Embryonic facial prominence (tissue), 1 donor: ENCODE data around the gene RBMS3.

Experiments used
- DNase-seq: peaks from one replicate; pipeline ENCODE4 v3.0.0-alpha.2; 2016; ENCODE audit errors: extremely low spot score

RBMS3 gene

GRCh38 chr3:29576675-29577074 lies 295.8 kb downstream of the RBMS3 start:
- no peak for DNase-seq

DNA sequence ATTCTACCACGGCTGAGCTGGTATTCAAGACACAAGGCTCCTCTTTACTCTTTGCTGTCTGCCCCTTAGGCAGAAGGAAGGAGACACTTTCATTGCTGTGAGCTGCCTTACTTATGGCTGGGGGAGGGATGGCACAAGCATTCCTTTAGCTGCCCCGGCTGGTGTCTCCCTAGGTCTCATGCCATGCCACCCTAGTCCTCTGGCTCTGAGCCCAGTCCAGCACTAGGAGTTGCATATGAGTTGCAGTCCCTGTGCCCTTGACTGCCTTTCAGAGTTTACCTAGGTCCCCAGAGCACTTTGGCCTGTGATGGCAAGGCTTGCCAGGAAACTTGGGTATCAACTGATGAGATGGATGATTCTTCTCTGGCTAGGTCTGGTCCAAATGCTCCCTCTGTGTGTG lies 296.4 kb downstream of the RBMS3 start:
- DNase-seq = no peak

DNA sequence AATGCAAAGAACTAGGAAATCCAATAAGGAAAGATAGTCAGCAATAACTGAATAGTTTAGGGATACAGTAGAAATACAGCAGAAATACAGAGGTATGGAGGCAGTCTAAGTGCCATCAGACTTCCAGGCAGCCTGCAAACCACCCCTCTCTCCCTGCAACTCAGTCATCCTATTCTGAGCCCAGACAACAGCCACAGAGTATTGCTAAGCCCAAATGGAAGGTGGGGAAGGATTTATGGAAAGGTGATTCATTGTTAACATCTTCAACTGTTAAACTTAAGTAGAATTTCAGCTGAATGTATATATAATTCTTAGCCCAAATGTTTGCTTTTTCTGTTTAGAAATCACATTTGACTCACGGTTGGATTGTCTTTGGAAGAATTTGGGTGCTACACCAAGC lies 300.4 kb downstream of the RBMS3 start:
- no peak for DNase-seq

GRCh38 chr3:29582273-29582672 lies 301.4 kb downstream of the RBMS3 start:
- no peak for DNase-seq

DNA sequence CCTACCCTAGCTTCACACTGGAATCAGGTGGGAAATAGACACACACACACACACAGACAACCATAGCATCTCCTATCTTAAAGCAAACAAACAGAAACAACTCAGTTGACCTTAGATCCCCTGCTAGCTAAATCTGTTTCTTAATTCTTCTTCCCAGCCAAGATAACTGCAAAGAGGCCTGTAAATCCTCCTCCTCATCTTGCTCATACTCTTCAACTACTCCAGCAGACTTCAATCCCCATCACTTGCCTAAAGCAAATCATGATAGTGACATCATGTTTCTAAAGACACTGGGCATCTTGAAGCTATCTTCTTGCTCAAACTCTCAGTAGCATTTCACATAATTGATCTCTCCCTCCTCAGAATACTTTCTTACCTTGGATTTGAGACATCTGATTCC lies 303.0 kb downstream of the RBMS3 start:
- DNase-seq = no peak

DNA sequence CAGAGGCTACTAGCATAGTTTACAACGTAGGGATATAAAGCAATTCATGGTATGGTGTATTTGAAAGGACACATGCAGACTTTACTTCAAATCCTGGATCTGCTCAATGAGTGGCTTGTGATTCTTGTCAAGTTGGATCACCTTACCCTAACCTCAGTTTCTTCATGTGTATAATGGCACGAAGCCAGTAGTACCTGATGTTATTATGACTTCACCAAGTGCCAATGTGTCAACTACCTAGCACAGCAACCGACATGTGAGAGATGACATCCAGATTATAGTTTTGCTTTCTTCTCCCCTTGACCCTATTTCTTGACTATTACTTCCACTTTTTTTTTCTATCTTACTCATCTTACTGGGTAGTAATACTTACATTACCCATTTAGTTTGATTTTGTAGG lies 304.5 kb downstream of the RBMS3 start:
- no peak for DNase-seq

GRCh38 chr3:29587340-29587739 lies 306.5 kb downstream of the RBMS3 start:
- DNase-seq = no peak

- no peak for DNase-seq
Observed at GRCh38 chr3:29590012-29590411, 309.1 kb downstream of the RBMS3 start.

GRCh38 chr3:29590461-29590860 lies 309.6 kb downstream of the RBMS3 start:
- DNase-seq = no peak

DNA sequence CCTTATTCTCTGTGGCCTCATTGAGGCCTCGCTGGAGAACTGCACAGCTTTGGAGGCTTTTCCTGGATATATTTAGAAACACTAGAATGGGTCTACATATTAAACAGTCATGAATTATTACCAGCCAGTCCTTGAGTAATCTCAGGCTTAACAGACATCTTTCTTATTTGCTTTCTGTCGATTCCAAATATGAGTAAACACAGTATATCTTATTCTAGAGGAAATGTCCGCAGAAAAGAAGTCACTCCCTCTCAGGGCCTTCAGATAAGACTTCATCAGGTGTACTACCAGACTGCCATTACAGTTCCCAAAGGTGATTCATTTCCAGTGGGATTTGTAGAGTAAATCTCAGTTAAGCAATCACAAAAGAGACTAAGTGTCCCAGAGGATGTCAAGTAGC lies 310.7 kb downstream of the RBMS3 start:
- DNase-seq = no peak

- DNase-seq = no peak
Observed at GRCh38 chr3:29593802-29594201, 312.9 kb downstream of the RBMS3 start.

DNA sequence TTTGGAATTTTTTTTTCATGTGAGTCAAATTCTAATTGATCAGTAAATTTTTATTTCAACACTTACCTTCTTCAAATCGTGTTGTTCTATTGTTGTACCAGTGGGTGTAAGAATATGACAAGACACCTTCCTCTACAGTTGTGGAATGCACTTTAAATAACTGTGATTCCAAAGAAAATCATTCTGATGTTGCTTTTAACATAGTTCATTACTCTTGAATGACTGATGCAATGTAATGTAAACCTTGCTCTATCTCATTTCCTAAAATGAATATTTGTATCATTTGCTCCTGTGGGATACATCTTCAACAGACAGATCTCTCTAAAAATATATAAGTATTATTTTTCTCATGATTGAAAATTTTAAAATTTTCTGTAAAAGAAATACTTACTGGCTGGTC lies 313.4 kb downstream of the RBMS3 start:
- DNase-seq = no peak

GRCh38 chr3:29597376-29598008 lies 316.6 kb downstream of the RBMS3 start:
- DNase-seq = no peak

DNA sequence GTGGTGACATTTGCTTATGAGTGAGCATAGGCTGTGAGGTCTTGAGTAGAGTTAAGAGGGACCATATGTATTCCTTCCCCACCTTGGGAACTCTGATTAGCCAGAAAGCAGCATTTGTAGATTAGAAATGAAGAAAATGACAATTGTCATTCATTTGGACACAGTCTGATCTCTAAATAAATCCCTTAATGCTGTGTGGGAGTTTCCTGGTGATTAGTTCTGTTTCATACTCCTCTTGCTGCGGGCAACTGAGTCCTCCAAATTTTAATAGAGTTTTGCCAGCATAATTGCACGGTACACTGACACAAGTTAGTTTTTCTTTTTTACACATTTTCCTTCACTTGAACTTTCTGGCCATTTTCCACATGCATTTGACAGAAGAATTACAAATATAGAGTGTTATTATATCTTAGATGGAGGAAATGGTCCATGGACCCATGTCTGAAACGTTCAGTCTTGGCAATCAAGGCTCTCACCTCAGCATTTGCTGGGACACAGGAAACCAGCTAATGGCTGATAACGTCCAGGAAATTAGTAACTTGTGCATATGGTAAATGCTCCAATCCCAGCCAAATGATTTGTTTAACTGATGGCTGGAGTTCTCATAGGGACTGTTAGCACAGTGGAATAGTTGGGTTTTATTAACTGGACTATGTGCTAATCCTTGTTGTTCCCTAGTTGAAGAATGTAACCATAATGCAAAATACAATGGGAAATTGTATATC lies 321.2 kb downstream of the RBMS3 start:
- DNase-seq = no peak

GRCh38 chr3:29605845-29606244 lies 325.0 kb downstream of the RBMS3 start:
- DNase-seq = no peak

DNA sequence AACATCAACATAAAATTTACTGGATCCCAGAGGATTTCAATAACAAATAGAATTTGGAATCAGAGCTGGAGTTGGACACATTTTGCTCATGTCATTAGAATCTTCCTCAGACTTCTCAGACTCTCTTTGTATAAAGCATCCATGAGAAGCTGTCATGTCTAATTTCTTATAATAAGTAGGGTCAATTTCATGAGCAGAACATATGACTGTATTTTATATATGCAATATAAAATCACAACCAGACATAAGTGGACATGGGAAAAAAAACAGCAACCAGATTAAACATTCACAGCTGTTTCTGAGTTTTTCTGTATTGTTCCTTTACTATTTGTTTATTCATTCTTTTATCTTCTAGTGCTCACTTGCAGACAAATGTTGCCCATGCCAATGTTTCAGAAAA lies 325.5 kb downstream of the RBMS3 start:
- DNase-seq = no peak

- no peak for DNase-seq
Observed at GRCh38 chr3:29608414-29609327, 327.8 kb downstream of the RBMS3 start.

DNA sequence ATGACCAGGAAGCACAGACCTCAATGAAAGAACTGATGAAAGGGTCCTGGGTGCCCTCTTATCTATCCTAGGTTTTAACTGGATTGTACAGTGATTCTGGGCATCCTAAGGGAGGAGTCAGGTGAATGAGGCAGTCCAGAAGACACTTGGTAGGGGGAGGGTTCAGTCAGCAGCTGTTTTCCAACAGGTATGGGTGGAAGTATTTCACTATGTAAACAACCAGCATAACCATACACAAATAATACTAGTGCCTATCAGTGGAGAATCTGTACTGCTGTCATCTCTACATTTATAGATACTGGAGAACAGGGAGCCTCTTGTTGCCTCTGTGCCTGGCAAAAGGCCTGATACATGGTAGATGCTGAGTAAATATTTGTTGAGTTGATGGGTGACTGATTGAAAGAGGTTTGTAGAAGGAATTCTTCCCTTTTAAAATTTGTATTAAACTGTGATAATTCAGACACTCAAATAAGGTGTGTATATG lies 328.5 kb downstream of the RBMS3 start:
- no peak for DNase-seq

- no peak for DNase-seq
Observed at GRCh38 chr3:29610781-29611180, 329.9 kb downstream of the RBMS3 start.

DNA sequence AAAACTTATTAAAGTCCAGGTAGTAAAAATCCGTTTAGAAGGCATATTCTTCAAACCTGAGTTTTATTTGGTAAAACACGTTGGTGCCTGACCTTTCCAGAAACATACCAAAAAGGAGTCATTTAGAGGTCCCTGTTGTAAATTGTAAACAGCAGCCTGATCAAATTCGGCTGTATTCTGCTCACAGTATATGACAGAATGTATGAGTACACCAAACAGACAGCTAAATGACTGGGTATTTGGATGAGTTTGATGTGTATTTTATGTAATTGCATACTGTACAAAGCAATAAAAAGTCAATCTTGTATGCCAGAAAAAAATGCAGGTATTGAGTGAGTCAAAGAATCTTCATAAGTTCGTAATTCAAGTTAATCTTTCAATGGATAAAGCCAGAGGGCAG lies 330.4 kb downstream of the RBMS3 start:
- DNase-seq = no peak

DNA sequence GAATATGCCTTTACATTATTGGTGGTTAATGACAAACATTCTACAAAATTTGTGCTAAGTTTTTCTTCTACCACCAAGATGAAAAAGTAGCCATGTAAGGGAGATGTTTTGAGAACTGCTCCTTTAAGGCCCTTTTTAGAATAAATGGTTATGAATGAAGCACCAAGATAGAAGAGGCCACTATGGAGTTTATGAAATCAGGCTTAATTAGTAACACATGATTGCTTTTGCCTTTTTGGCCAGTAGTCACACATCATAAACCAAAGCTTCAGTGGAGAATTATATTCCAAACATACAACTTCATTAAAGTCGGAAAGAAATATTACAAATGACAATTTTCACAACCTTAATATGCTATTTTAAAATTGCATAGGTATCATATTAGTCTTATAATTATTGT lies 331.7 kb downstream of the RBMS3 start:
- DNase-seq = no peak

DNA sequence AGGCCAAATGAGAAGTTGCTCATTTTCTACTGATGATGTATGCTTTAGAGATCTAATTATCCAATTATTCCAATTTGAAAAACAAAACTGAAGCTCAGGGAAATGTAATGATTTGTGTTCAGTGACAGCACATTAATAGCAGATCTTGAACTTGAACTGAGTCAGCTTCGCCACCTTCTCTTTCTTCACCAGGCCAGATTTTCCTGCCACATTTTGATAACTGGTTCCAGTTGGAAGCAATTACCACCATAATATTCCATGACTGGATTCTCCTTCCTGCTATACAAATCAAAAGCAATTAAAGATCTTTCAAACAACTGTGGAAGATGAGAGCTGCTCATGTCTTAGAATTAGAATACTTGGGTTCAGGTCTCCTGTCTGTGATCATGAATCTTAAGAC lies 334.1 kb downstream of the RBMS3 start:
- no peak for DNase-seq
